Measurements from ENCODE around the gene CSF1. TPM values are rescaled to one million over a fixed set of nuclear protein-coding genes. Genes with fewer than 3 reads are reported as not detected.

The CSF1 gene
- total RNA-seq, 1 donor from 2014 or later, result 16.0 TPM

GRCh38 chr1:109927911-109928321 is 17.3 kb downstream of the CSF1 start:
- ATAC-seq (ENCODE audit: poor library complexity) (peak; percentile 76), DNase-seq (peak; percentile 87)
- intact Hi-C loops (cut with DNase I), result no loop called here

GRCh38 chr1:109928591-109929111 is 18.0 kb downstream of the CSF1 start:
- ATAC-seq (ENCODE audit: poor library complexity) (peak; percentile 47), DNase-seq (peak; percentile 87)
- intact Hi-C loops (cut with DNase I), result no loop called here

- intact Hi-C loops (cut with DNase I), result no loop called here
- ATAC-seq (ENCODE audit: poor library complexity), result no peak
- DNase-seq, result no peak
Observed at GRCh38 chr1:109929170-109929569, 18.5 kb downstream of the CSF1 start.

GRCh38 chr1:109929588-109930251 is 19.1 kb downstream of the CSF1 start:
- intact Hi-C loops (cut with DNase I), result no loop called here
- DNase-seq, result no peak
- no peak for ATAC-seq (ENCODE audit: poor library complexity)

GRCh38 chr1:109930252-109930993 is 19.8 kb downstream of the CSF1 start:
- DNase-seq (no peak), ATAC-seq (ENCODE audit: poor library complexity) (no peak)
- intact Hi-C loops (cut with DNase I), result no loop called here

- ATAC-seq (ENCODE audit: poor library complexity), result peak; percentile 75
- peak; percentile 91 for DNase-seq
- intact Hi-C loops (cut with DNase I), result no loop called here
Observed at GRCh38 chr1:109931189-109931731, 20.6 kb downstream of the CSF1 start.

GRCh38 chr1:109931911-109932636 is 21.4 kb downstream of the CSF1 start:
- intact Hi-C loops (cut with DNase I), result no loop called here
- DNase-seq (no peak), ATAC-seq (ENCODE audit: poor library complexity) (no peak)

GRCh38 chr1:109932679-109933078 is 22.0 kb downstream of the CSF1 start:
- DNase-seq (no peak), ATAC-seq (ENCODE audit: poor library complexity) (no peak)
- intact Hi-C loops (cut with DNase I), result no loop called here

- intact Hi-C loops (cut with DNase I), result no loop called here
- no peak for DNase-seq
- ATAC-seq (ENCODE audit: poor library complexity), result no peak
Observed at GRCh38 chr1:109933856-109934711, 23.4 kb downstream of the CSF1 start.

GRCh38 chr1:109935451-109935900 is 24.8 kb downstream of the CSF1 start:
- intact Hi-C loops (cut with DNase I), result no loop called here
- DNase-seq (no peak), ATAC-seq (ENCODE audit: poor library complexity) (no peak)

- ATAC-seq (ENCODE audit: poor library complexity) (no peak), DNase-seq (no peak)
- intact Hi-C loops (cut with DNase I), result no loop called here
Observed at GRCh38 chr1:109937738-109938137, 27.1 kb downstream of the CSF1 start.

GRCh38 chr1:109938556-109938955 is 27.9 kb downstream of the CSF1 start:
- DNase-seq (no peak), ATAC-seq (ENCODE audit: poor library complexity) (no peak)
- intact Hi-C loops (cut with DNase I), result no loop called here

- ATAC-seq (ENCODE audit: poor library complexity), result no peak
Observed at GRCh38 chr1:109942434-109942833, 31.8 kb downstream of the CSF1 start.

GRCh38 chr1:109944541-109944940 is 33.9 kb downstream of the CSF1 start:
- intact Hi-C loops (cut with DNase I), result no loop called here
- DNase-seq, result no peak
- no peak for ATAC-seq (ENCODE audit: poor library complexity)

More at GRCh38 chr1:109942434-109942833, 31.8 kb downstream of the CSF1 start:
- DNase-seq, result no peak
- intact Hi-C loops (cut with DNase I), result no loop called here

GRCh38 chr1:109946511-109946910 is 35.9 kb downstream of the CSF1 start:
- no peak for DNase-seq
- no peak for ATAC-seq (ENCODE audit: poor library complexity)
- intact Hi-C loops (cut with DNase I), result no loop called here

GRCh38 chr1:109947582-109948284 is 37.1 kb downstream of the CSF1 start:
- intact Hi-C loops (cut with DNase I), result no loop called here
- ATAC-seq (ENCODE audit: poor library complexity), result no peak
- no peak for DNase-seq

- intact Hi-C loops (cut with DNase I), result no loop called here
- ATAC-seq (ENCODE audit: poor library complexity) (no peak), DNase-seq (no peak)
Observed at GRCh38 chr1:109948285-109948630, 37.6 kb downstream of the CSF1 start.

GRCh38 chr1:109950038-109950437 is 39.4 kb downstream of the CSF1 start:
- intact Hi-C loops (cut with DNase I), result no loop called here
- ATAC-seq (ENCODE audit: poor library complexity), result no peak
- DNase-seq, result no peak

All from Right ventricle myocardium superior (tissue), 1 donor.